ENCODE data around the gene SDF4.

DNA sequence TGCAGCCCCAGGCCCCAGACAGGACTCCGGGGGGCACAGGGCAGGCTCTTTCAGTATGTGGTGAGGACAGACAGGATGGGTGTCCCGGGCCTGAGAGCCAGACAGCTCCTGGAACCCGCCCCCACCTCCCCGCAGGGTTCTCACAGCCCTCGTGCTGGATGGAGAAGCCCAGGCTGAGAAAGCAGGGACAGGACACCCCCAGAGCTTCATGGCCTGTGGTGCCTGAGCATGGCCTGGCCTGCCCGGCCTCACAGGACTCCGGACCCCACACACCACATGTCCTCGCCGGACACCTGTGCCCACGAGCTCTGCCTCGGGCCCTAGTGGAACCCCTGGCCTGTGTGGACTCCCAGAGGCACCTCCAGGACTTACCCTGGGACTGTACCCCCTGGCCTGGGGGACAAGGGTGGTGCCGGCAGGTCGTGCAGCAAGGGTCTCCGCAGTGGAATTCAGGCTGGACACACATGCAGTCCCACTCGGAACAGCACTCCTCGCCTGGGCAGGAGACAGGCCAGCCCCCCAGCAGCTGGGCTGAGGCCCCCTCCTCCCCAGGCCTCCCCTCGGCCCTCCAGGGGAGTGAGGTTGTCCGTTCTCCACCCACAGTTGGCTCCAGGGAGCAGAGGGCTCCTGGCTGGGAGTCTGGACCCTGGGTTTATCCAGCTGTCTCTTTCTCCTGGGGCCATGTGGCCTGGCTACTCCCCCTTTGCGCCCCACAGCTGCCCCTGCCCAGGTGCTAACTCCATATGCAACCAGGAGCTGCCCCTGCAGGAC is 26.6 kb downstream of the SDF4 start:
- TF ChIP-seq CTCF (conservative IDR thresholded peaks at IDR 0.05; ENCODE audit: low read depth in 2 of 2) (no peak), CREB1 (CRISPR knock-in tag; IDR thresholded peaks at IDR 0.05; ENCODE audit: low read depth) (no peak), POLR2AphosphoS5 (IDR thresholded peaks at IDR 0.05; ENCODE audit: low read depth) (no peak)
